NCI-H2227 (cell line): ENCODE measurements around the gene BCR.
"Not testable (repeated sequence)": the region's sequence is repeated elsewhere in the genome, so short reads cannot be mapped to it uniquely, and the experiment has no call there.

Source experiments
- DNase-seq: peaks from one replicate; lab custom pipeline; 2025; ENCODE audit not compliant: unreplicated experiment; lab: John Stamatoyannopoulos, UW

BCR gene

DNA sequence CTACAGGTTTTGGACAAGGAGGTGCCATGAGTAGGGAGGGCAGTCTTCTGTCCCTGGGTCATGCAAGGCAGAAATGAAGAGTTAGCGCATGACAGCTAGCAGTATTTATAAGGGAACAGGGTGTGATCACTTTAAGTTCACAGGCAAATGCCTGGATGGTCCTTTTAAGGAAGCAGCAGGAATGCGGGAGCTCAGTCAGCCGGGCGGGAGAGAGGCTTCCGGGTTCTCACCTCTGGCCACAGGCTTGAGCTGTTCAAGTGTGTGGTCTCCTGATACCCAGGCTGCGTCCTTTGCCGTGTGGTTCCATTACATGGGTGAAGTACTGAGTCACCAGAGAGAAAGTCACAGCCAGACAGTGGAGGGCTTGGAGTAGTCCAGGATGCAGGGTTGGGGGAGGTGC is 105.4 kb downstream of the BCR start:
- DNase-seq: no peak

- no peak for DNase-seq
These were observed 106.0 kb downstream of the BCR start for GRCh38 chr22:23286296-23286695.

- no peak for DNase-seq
These were observed 107.1 kb downstream of the BCR start for GRCh38 chr22:23287136-23288095.

DNA sequence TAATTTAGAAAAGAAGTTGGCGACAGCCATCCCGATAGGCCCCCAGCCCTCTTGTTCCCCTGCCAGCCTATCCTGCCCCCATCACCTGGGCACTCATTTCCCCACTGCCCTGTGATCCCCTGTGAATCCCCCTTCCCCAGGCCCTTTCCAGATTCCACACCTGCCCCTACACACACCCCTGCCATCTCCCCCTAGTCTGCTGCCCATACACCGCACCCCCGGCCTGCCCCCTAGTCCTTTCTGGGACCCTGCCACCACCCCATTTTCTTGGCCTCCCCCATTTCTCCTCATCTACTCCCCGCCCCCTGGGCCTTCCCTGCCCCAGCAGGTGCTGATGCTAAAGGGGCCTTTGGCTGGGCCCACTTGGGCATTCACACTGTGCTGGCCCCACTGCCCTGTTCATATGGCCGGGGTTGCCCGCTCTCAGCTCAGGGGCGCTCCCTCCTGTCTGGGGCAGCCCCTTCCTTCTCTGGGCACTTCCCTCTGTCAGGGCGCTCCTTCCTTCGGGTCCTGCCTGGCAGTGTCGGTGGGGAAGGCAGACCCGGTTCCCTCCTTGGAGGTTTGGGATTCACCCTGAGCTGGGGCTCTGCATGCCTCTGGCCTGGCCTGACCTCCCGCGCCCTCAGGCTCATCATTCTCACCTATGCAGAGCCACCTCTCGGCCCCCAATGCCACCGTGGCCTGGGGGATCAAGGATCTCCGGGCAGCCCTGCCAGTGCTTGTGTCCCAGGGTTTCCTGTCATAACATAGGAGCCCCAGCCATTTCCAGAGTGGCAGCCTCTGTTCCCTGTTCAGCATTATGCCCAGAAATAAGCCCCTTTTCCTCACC is 108.2 kb downstream of the BCR start:
- no peak for DNase-seq

- DNase-seq: no peak
These were observed 108.8 kb downstream of the BCR start for GRCh38 chr22:23289130-23289503.

GRCh38 chr22:23289851-23290724 is 109.8 kb downstream of the BCR start:
- peak; percentile 51 for DNase-seq

GRCh38 chr22:23291806-23292452 is 111.6 kb downstream of the BCR start:
- DNase-seq: no peak

DNA sequence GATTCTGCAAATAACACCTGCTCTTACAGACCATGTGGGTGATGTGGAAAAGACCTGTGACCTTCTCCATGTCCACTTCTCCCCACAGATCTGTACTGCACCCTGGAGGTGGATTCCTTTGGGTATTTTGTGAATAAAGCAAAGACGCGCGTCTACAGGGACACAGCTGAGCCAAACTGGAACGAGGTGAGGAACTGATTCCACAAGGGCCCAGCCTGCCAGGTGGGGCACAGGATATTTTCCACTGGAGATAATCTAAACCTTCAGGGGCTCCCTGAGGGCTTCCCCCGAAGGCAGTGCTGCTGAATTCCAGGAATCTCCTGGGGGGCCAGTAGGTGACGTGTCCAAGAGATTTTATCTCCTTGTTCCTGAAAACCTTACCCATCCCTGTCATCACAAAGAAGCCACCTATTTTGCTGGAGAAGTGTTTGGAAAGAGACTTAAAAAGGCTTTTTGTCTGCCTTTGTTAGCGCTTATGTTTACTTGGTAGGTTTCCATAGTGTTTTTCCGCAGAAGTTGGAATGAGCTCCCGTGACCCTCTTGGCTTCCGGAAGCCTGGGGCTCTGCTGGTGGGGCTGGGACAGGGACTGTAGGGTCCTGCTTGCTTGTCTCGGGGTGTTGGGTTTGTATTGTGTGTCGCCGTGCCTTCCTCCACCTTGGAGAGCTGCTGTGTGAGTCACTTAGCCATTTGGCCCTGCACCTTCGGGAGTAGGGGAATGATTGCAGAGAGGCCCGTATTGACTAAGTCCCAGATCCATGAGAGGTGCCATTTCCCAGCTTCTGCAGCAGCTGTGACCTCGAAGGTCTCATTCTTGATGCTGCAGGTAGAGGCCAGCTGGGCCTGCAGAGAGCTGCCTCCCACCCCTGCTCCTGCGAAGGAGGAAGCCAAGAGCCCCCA is 112.4 kb downstream of the BCR start:
- no peak for DNase-seq

- DNase-seq: no peak
These were observed 113.4 kb downstream of the BCR start for GRCh38 chr22:23293720-23294119.

DNA sequence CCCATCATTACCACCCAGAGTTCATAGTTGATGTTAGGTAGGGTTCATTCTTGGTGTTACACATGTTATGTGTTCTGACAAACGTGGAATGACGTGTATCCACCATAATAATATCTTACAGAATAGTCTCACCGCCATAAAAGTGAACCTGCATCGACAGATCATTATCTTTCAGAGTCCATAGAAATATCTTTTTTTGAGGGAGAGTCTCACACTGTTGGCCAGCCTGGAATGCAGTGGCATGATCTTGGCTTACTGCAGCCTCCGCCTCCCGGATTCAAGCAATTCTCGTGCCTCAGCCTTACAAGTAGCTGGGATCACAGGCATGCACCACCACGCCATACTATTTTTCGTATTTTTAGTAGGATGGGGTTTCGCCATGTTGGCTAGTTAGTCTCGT is 113.9 kb downstream of the BCR start:
- no peak for DNase-seq

DNA sequence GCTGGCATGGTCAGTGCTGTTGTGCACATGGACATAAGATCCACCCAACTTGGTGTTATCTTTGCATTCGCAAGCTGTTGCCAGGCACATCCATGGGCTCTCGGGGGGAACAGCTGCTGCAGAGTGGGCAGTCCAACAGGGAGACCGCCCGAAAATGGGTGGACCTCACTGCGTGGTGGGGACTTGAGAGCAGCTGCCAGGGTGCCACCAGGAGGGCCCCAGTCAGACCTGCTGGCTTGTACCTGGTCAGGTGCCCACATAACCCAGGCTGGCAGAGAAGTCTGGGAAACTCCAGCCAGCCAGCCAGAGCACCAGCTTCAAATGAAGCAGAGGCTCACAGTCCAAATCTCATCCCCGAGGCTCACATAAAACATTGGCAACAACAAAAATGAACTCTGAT is 120.2 kb downstream of the BCR start:
- DNase-seq: no peak

GRCh38 chr22:23301591-23301990 is 121.3 kb downstream of the BCR start:
- DNase-seq: no peak

DNA sequence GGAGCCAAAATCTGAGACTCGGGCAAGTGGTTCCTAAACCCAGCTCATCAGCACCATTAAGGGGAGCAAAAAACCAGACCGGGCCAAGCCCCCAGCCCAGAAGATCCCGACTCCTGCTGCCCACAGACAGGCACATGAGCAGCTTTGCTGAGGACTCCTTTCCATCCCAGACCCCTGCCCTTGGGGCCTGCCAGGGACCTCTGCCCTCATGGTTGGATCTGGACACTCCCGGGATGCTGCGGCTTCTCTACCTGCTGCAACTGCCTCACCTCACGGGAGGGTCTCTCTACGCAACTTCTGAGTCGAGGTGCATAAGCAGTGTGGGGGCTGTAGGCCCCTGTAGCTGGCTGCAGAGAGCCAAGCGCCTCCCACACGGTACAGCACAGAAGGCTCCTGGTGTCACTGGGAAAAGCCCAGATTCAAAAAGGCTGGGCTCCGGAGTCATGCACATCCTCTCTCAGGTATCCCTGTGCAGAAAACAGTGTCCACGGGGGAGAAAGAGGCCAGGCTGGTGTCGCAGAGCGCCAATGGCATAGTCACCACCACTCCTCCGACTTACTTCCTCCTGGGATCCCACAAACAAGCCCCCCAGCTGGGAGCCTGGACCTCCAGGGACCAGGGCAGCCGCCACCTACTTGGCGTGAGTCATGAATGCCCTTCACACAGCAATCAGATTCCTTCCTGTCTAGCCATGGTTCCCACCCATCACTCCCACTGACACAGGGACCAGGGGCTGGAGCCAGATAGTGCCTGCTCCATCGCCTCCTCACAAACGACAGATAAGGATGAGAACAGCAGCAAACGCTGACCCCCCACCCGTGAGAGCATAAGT is 122.1 kb downstream of the BCR start:
- no peak for DNase-seq

DNA sequence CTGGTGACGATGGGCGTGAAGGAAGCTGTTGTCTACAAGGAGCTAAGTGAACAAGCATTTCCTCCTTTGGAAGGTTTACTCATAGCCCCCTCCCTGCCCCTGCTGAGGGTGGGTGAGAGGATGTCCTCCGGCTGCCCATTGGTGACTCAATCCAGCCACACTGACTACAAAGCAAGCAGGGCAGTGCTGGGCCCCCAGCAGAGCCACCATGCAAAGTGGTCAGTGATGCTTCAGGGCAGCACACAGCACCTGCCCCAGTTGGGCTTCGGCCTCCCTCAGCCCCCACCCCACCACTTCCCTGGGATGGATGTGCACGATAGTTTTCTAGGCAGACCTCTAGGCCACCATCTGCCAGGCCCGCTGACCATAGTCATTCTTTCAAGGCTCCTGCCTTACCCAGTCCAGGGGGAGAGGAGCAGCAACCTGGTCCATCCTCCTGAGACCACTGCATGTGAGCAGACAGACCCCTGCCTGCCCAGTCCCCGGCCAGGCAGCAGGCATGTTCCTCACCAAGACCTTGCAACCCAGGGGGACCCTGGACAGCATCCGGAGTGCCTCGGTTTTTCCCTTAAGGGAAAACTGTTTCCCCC is 125.1 kb downstream of the BCR start:
- DNase-seq: no peak

GRCh38 chr22:23305922-23306374 is 125.6 kb downstream of the BCR start:
- DNase-seq: peak; percentile 79

GRCh38 chr22:23306438-23306921 is 126.2 kb downstream of the BCR start:
- no peak for DNase-seq

DNA sequence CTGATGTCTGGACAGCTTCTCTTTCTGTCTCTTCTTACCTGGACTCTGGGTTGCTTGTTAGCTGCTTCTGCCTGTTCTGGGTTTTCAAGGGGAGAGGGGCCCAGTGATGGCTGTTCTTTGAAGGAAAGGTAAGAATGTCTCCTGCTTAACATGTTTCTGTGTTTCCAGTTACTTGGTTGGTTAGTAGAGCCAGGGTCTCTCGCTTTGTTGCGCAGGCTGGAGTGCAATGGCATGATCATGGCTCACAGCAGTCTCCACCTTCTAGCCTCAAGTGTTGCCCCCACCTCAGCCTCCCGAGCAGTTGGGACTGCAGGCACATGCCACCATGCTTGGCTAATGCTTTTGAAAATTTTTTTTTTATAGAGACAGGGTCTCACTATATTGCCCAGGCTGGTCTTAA is 126.6 kb downstream of the BCR start:
- no peak for DNase-seq

DNA sequence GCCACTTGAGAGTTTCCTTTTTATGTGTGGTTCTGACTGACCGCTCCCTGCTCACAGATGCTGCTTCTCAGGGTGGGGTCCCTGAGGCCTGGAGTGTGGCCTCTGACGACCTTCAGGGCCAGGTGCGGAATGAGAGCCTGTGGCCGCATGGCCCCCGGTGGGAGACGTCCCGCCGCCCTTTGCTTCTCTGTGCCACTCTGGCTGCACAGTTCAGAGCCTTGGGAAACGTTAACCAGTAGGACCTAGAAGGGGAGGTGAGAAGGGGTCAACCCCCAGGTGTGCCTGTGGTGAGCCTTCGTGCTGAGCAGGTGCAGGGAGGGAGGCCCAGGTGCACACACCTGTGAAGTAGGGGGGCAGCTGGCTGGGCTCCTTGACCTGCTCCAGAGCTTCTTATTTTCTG is 127.2 kb downstream of the BCR start:
- not testable (repeated sequence) for DNase-seq
